Heart left ventricle (tissue), 13 donors: ENCODE measurements around the gene GAK.

Experiments used
- POLR2A ChIP-seq, 2 donors: fragments of 450-650 bp; IDR thresholded peaks; one replicate each; pipeline ENCODE4 v1.6.1; 2017; ENCODE audit warnings: antibody characterized with exemption in 2 of 2, mild to moderate bottlenecking in 2 of 2, moderate library complexity in 2 of 2
- TF ChIP-seq, protein P1 (sequence below), 12 donors: fragments of 200-600 bp; sonication (generic) in 4 of 12; IDR thresholded peaks; one replicate each; pipeline versions ENCODE4 v1.5.0 to v1.8.0; 2018 to 2022; ENCODE audit warnings: antibody characterized with exemption in 12 of 12, mild to moderate bottlenecking in 5 of 12
- donor health status: ischemic (EF 13 %, LVEDD 7.1; RV severe dilation, severe dysfunction).
- donor health status: DM: no; HTN: yes; CAD: no.
- donor health status: DM: no; HTN: no; CAD: no.
- donor health status: ischemic (EF 25% LVEDD 6.9; RV normal size, moderate dysfunction).
- donor health status: ischemic (EF 25% LVEDD 5.7; RV mildly dilated, moderate dysfunction).
- donor health status: ischemic (EF 35%, LVEDD 5.7; RV mildly dilated, moderate dysfunction).
- donor health status: nonischemic (EF 11% LVEDD 7.7; RV severe dilation, severe dysfunction).
- donor health status: DM: yes; HTN: yes; CAD: no.
- donor health status: PGD.
- donor health status: ischemic (EF 29% LVEDD 5.4; RV normal size, mild dysfunction).
- donor health status: nonischemic (EF 23%, LVEDD 6.1; RV moderate dilation, normal function).

DNA sequence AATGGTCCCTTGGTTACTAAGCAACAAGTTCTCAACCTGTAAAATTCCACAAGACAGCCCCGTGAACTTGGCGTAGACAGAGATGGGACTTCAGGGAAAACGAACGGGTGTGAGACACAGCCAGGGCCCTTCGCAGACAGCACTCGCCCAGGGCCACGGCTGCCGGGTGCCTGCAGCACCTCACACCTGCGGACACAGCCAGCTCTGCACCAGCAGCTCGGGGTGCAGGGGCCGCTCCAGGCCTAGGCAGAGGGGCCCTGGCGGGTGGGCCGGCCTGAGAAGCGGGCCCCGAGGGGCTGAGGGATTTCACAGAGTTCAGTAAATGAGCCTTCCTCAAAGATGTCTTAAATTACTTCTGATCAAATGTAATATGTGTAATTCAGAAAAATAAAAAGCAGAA is 34.0 kb downstream of the GAK start:
- TF ChIP-seq, protein P1, sequence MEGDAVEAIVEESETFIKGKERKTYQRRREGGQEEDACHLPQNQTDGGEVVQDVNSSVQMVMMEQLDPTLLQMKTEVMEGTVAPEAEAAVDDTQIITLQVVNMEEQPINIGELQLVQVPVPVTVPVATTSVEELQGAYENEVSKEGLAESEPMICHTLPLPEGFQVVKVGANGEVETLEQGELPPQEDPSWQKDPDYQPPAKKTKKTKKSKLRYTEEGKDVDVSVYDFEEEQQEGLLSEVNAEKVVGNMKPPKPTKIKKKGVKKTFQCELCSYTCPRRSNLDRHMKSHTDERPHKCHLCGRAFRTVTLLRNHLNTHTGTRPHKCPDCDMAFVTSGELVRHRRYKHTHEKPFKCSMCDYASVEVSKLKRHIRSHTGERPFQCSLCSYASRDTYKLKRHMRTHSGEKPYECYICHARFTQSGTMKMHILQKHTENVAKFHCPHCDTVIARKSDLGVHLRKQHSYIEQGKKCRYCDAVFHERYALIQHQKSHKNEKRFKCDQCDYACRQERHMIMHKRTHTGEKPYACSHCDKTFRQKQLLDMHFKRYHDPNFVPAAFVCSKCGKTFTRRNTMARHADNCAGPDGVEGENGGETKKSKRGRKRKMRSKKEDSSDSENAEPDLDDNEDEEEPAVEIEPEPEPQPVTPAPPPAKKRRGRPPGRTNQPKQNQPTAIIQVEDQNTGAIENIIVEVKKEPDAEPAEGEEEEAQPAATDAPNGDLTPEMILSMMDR (IDR thresholded peaks at IDR 0.05), result no peak
- no peak for TF ChIP-seq POLR2A (IDR thresholded peaks at IDR 0.05)
